Spinal cord (tissue), 10 donors: ENCODE measurements around the gene LAMA4. TPM values are rescaled to one million over a fixed set of nuclear protein-coding genes. Genes with fewer than 3 reads are reported as not detected.

Experiments used
- DNase-seq, 6 donors: peaks; one replicate each; pipeline versions ENCODE4 v3.0.0 to v3.0.0-alpha.2; 2013 to 2015; ENCODE audit warnings: low spot score in 6 of 6, low read depth in 4 of 6
- H3K27ac ChIP-seq: one replicate; pipeline ENCODE4 v1.5.1; 2013; ENCODE audit warnings: low read depth, low read length, control low read depth
- H3K27me3 ChIP-seq: one replicate; pipeline ENCODE4 v1.6.1; 2013; ENCODE audit warnings: low read length; ENCODE audit not compliant: control insufficient read depth, insufficient read depth
- H3K36me3 ChIP-seq: one replicate; pipeline ENCODE4 v1.6.1; 2013; ENCODE audit warnings: low read length; ENCODE audit not compliant: control insufficient read depth, insufficient read depth
- H3K4me1 ChIP-seq: one replicate; pipeline ENCODE4 v1.6.1; 2013; ENCODE audit warnings: low read length; ENCODE audit not compliant: control insufficient read depth, insufficient read depth
- H3K4me3 ChIP-seq: one replicate; pipeline ENCODE4 v1.5.1; 2013; ENCODE audit warnings: low read depth, low read length, control low read depth
- H3K9me3 ChIP-seq: one replicate; pipeline ENCODE4 v1.6.1; 2013; ENCODE audit warnings: low read length; ENCODE audit not compliant: control insufficient read depth, insufficient read depth
- WGBS: methylation state at CpG from one replicate; pipeline ENCODE4 v1.1.5; 2013; ENCODE audit warnings: missing lambda C conversion rate; ENCODE audit not compliant: insufficient coverage; 5-methylcytosine and 5-hydroxymethylcytosine counted together
- long read RNA-seq, 4 donors: transcript quantifications; one replicate each; lab custom pipeline, GENCODE V29; 2026
- polyA plus RNA-seq, 2 donors: library from polyadenylated mRNA; unstranded; fragments of 120-200 nt; gene quantifications; one replicate each; pipeline ENCODE4 v1.2.1, GENCODE V29; 2013; ENCODE audit not compliant: insufficient read length in 2 of 2
- total RNA-seq, 2 donors: library from RNA; depleted of rRNA in 1 of 2; stranded (reverse); fragments of 120-200 nt in 1 of 2; fragments of >200 nt in 1 of 2; gene quantifications; one replicate each; pipeline versions ENCODE4 v1.2.3 to v1.2.4, GENCODE V29; 2013 to 2014
- donor health status: healthy.

LAMA4 gene, protein sequence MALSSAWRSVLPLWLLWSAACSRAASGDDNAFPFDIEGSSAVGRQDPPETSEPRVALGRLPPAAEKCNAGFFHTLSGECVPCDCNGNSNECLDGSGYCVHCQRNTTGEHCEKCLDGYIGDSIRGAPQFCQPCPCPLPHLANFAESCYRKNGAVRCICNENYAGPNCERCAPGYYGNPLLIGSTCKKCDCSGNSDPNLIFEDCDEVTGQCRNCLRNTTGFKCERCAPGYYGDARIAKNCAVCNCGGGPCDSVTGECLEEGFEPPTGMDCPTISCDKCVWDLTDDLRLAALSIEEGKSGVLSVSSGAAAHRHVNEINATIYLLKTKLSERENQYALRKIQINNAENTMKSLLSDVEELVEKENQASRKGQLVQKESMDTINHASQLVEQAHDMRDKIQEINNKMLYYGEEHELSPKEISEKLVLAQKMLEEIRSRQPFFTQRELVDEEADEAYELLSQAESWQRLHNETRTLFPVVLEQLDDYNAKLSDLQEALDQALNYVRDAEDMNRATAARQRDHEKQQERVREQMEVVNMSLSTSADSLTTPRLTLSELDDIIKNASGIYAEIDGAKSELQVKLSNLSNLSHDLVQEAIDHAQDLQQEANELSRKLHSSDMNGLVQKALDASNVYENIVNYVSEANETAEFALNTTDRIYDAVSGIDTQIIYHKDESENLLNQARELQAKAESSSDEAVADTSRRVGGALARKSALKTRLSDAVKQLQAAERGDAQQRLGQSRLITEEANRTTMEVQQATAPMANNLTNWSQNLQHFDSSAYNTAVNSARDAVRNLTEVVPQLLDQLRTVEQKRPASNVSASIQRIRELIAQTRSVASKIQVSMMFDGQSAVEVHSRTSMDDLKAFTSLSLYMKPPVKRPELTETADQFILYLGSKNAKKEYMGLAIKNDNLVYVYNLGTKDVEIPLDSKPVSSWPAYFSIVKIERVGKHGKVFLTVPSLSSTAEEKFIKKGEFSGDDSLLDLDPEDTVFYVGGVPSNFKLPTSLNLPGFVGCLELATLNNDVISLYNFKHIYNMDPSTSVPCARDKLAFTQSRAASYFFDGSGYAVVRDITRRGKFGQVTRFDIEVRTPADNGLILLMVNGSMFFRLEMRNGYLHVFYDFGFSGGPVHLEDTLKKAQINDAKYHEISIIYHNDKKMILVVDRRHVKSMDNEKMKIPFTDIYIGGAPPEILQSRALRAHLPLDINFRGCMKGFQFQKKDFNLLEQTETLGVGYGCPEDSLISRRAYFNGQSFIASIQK (N-terminal part only)
- total RNA-seq (100 to 1,000 TPM; 156 to 317 TPM), polyA plus RNA-seq (10 to 100 TPM; 60.5 to 74.0 TPM)
- long read RNA-seq, donor 1, full-length matches to known transcripts, result 18 of 23 reads
- long read RNA-seq, donor 1, partial matches to known transcripts, result 5 of 23 reads
- long read RNA-seq, donor 1, other reads (novel, unspliced or antisense), result 0 of 23 reads
- long read RNA-seq, donor 2, partial matches to known transcripts, result 0 of 3 reads
- long read RNA-seq, donor 2, other reads (novel, unspliced or antisense), result 0 of 3 reads
- long read RNA-seq, donor 3, partial matches to known transcripts, result 0 of 2 reads
- long read RNA-seq, donor 3, other reads (novel, unspliced or antisense), result 0 of 2 reads
- long read RNA-seq, donor 4, transcript LAMA4-203 (2 exons, 1,061 nt), result major isoform, 22 of 97 reads
- long read RNA-seq, donor 4, transcript LAMA4-209 (2 exons, 645 nt), result minor isoform, 5 of 97 reads
- long read RNA-seq, donor 4, partial matches to known transcripts, result 64 of 97 reads
- long read RNA-seq, donor 4, other reads (novel, unspliced or antisense), result 0 of 97 reads

DNA sequence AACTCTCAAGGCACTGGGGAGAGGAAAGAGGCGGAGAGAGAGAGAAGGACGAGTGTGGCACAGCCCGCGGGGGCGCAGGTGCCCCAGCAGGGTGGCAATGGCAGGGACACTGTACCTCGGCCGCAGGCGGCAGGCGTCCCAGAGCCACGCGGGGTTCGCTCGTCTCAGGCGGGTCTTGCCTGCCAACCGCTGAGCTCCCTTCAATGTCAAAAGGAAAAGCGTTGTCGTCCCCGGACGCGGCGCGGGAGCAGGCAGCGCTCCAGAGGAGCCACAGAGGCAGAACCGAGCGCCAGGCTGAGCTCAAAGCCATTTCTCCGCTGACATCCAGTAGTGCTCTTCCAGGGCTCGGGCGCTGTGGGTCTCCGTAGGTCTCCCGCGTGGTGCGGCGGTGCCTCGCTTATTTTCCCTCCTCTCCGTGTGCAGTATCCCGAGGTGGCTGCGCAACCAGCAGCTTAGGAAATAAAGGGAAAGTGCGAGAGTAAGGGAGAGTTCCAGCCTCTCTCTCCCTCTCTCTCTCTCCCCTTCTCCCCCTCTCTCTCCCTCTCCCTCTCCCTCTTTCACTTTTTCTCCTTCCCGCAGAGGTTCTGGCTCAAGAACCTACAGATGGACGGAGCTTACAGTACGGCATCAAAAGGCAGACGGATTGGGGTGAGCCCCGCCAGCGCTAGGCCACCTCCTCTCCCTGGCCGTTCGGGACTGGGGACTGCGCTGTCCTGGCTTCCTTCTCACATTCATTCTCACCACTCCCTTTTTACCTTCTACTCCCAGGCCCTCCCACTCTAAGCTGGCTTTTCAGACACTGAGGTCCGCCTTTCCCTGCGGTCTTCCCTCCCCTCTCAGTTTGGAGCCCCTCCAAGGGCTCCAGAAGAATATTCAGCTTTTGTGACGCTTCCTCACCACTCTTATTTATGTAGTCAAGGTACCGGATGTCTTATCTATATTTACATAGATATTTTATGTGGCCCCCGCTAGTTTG lies at the start of gene LAMA4:
Gene LAMA4, minus strand, starts transcription at position 727 of the 976 bp plus-strand sequence. Its CDS starts 417 bp downstream, at position 310.
- H3K27ac ChIP-seq, result peak within 1 kb of the TSS; percentile 99
- WGBS, result under 1% methylated on average over 46 of the region's 52 CpGs

DNA sequence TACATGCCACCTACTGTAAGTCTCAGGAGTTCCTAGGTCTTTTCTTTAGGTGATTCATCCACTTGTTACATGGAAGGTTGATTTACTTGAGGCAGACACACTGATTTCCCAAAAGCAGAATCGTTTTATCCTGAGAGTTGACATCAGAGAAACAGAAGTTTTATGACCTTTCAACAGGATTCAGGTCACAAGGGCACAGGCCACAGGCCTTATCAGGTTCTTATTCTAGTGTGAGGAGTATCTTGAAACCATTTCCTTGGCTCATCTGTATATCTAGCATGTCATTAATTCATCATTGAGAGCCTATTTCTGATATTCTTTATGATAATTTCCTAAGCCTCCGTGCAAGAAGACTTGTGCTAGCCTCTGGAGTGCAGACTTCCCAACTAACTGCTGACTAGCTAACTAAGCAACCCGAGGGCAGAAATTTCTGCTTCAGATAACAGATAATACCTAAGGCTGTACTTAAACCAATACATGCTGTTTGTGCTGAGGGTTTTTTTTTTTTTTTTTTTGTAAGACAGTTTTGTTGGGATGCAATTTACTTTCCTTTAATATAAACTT lies 47.9 kb upstream of the LAMA4 start:
- Histone ChIP-seq H3K27ac (no peak overlapping the region), H3K9me3 (no peaks in the 10 kb centered on the region), H3K36me3 (no peaks in the 10 kb centered on the region), H3K27me3 (no peaks in the 10 kb centered on the region), H3K4me1 (peaks cover 2% of the 10 kb centered on the region), H3K4me3 (no peak overlapping the region)
- 60% methylated on average over 1 of the region's 3 CpGs for WGBS
- DNase-seq, result no peak

More for the DNA sequence above, at the start of gene LAMA4:
- peak within 1 kb of the TSS; percentile 91 for H3K4me3 ChIP-seq
- H3K36me3 ChIP-seq, result no peaks in the 10 kb centered on the region
- peak in 4 of 6 donors; percentile 29 to 80 (median 74) for DNase-seq
- H3K27me3 ChIP-seq, result no peaks in the 10 kb centered on the region
- peaks cover 16% of the 10 kb centered on the region for H3K4me1 ChIP-seq
- H3K9me3 ChIP-seq, result no peaks in the 10 kb centered on the region

DNA sequence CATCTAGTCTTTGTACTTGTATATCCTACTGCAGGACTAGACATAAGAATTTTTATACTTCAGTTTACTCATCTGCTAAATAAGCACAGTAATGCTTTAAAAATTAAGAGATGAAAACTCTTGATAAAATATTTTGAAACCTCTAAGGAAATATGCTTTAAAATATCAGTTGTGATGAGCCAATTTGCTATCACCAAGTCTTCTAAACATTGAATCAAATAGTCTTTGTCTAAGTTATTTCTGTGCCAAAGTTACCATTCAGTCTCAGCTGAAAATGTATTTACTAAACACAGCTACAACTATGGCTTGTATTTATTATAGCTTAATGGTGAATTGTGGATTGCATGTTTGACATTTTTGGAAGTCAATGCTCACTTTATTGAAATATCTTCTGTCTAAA lies 46.5 kb upstream of the LAMA4 start:
- Histone ChIP-seq H3K4me1 (peaks cover 2% of the 10 kb centered on the region), H3K9me3 (no peaks in the 10 kb centered on the region), H3K4me3 (no peak overlapping the region)

DNA sequence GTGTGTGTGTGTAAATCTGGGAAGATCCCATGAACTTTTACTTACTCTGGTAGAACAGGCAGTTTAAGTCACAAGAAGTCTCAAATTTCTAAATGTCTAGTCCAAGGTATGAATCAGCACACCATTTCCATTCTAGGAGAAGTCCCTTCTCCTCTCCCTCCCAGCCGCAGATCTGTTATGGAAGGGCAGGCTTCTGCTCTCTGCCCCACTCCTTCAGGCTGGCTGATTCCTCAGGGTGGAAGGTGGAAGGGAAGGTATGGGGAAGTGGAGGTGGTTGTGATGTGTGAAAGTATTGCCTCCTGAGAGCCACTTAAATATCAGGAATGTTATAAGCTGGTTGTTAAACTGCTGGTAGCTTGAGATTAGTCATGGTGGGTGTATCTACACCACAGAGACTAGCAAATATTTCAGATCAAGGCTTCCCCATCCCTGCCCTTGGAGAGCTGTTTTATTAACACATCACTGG lies 44.5 kb upstream of the LAMA4 start:
- no CpG with 5 or more reads among the region's 1 CpG for WGBS
- Histone ChIP-seq H3K36me3 (no peaks in the 10 kb centered on the region), H3K27ac (peak overlapping the region; percentile 79), H3K27me3 (no peaks in the 10 kb centered on the region), H3K4me3 (no peak overlapping the region), H3K9me3 (no peaks in the 10 kb centered on the region), H3K4me1 (peaks cover 2% of the 10 kb centered on the region)
- DNase-seq, result no peak

More for the DNA sequence above, 46.5 kb upstream of the LAMA4 start:
- Histone ChIP-seq H3K27me3 (no peaks in the 10 kb centered on the region), H3K36me3 (no peaks in the 10 kb centered on the region), H3K27ac (no peak overlapping the region)
- DNase-seq, result no peak

DNA sequence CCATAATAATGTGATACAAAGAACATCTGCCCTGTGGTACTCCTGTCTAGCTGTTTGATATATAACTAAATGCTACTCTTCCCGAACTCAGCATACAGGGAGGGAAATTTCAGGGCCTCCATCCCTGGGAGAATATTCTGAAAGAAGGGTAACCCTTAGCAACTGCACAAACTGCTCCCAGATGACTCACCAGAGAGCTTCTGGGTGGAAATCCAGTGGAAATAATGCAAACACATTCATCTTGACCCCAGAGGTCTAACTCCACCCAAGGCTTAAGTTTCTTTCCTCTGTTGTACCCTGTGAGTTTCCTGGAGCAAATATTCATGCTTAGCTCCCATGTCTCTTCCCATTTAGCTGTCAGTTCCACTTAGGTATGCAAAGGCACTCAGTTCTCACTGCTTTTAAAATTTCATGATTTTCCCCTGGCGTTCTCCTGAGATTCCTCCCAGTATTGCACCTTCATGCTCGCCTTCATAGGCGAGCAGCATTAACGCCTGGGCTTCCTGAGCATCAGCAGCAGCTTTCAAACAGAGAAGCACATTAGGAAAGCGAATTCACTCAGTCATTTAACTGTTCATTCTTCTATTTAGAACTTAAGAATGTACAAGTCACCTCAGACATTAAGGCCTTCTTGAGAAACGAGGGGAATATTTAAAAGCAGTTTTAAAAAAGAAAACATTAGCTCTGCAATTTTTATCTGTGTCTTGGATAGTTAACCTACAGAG lies 43.8 kb upstream of the LAMA4 start:
- no peaks in the 10 kb centered on the region for H3K27me3 ChIP-seq
- no peak overlapping the region for H3K4me3 ChIP-seq
- peak in 1 of 6 donors; percentile 74 for DNase-seq
- no peaks in the 10 kb centered on the region for H3K9me3 ChIP-seq
- no peaks in the 10 kb centered on the region for H3K36me3 ChIP-seq
- peaks cover 2% of the 10 kb centered on the region for H3K4me1 ChIP-seq
- H3K27ac ChIP-seq, result peak overlapping the region; percentile 79
- 75% methylated on average over 4 of the region's 7 CpGs for WGBS

DNA sequence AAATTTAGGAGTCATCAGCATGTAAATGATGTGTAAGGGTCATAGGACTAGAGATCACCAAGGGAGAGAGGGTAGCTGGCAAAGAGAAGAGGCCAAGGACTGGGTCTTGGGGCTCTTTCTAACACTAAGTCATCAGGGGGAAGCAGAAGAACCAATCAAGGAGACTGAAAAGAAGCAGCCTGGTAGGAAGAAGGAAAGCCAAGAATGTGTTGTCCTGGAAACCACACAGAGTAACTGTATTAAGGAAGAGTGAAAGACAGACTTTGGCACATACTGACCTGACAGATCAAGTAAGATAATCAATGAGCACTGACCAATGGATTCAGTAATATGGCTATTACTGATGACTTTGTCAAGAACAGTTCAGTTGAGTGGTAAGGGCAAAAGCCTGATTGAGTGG lies 42.3 kb upstream of the LAMA4 start:
- Histone ChIP-seq H3K4me1 (peaks cover 2% of the 10 kb centered on the region), H3K27me3 (no peaks in the 10 kb centered on the region), H3K36me3 (no peaks in the 10 kb centered on the region), H3K27ac (no peak overlapping the region), H3K9me3 (no peaks in the 10 kb centered on the region), H3K4me3 (no peak overlapping the region)
- no peak for DNase-seq

DNA sequence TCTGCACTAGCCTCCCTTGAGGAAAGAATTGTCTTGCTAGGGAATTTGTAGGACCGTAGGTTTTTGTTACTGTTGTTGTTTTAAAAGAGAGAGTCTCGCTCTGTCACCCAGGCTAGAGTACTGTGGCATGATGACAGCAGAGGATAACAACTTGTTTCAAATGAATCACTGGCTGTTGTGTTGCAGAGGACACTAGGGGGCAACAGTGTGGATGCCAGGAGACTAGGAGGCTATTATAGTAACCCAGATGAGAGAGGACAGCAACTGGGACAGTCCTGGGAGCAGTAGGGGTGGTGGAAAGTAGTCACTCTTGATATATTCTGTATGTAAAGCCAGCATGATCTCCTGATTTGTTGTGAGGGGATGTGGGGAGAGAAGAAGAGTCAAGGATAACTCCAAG lies 41.8 kb upstream of the LAMA4 start:
- no peak for DNase-seq
- Histone ChIP-seq H3K36me3 (no peaks in the 10 kb centered on the region), H3K27me3 (no peaks in the 10 kb centered on the region), H3K4me3 (no peak overlapping the region), H3K4me1 (peaks cover 2% of the 10 kb centered on the region), H3K27ac (no peak overlapping the region), H3K9me3 (no peaks in the 10 kb centered on the region)
- 45% methylated on average over 2 of the region's 2 CpGs for WGBS
